ENCODE results near the gene POLG2.

Gene POLG2

GRCh38 chr17:64496786-64497564 is at the start of gene POLG2:
Gene POLG2 (minus strand): TSS chr17:64497054. CDS start chr17:64496968, 86 bp downstream.
- DNase-seq = peak; percentile 81 to 94 (median 92)

GRCh38 chr17:64544742-64545141 is 47.9 kb upstream of the POLG2 start:
- DNase-seq = no peak

- no peak for DNase-seq
These were observed 43.4 kb upstream of the POLG2 start for GRCh38 chr17:64540118-64540776.

GRCh38 chr17:64538508-64539130 is 41.8 kb upstream of the POLG2 start:
- no peak for DNase-seq

GRCh38 chr17:64537488-64537887 is 40.6 kb upstream of the POLG2 start:
- DNase-seq = no peak

- DNase-seq = no peak
These were observed 40.1 kb upstream of the POLG2 start for GRCh38 chr17:64536913-64537312.

GRCh38 chr17:64535357-64535756 is 38.5 kb upstream of the POLG2 start:
- no peak for DNase-seq

GRCh38 chr17:64534187-64534586 is 37.3 kb upstream of the POLG2 start:
- no peak for DNase-seq

GRCh38 chr17:64533784-64534183 is 36.9 kb upstream of the POLG2 start:
- DNase-seq = no peak

GRCh38 chr17:64532409-64532808 is 35.6 kb upstream of the POLG2 start:
- no peak for DNase-seq

GRCh38 chr17:64531955-64532371 is 35.1 kb upstream of the POLG2 start:
- no peak for DNase-seq

- DNase-seq = no peak
These were observed 32.4 kb upstream of the POLG2 start for GRCh38 chr17:64529221-64529620.

- no peak for DNase-seq
These were observed 31.1 kb upstream of the POLG2 start for GRCh38 chr17:64527914-64528313.

GRCh38 chr17:64520359-64520758 is 23.5 kb upstream of the POLG2 start:
- no peak for DNase-seq

- DNase-seq = no peak
These were observed 22.7 kb upstream of the POLG2 start for GRCh38 chr17:64519601-64520000.

GRCh38 chr17:64515829-64516228 is 19.0 kb upstream of the POLG2 start:
- DNase-seq = no peak

GRCh38 chr17:64515419-64515818 is 18.6 kb upstream of the POLG2 start:
- no peak for DNase-seq

- no peak for DNase-seq
These were observed 12.3 kb upstream of the POLG2 start for GRCh38 chr17:64509179-64509578.

GRCh38 chr17:64508683-64509082 is 11.8 kb upstream of the POLG2 start:
- DNase-seq = no peak

- DNase-seq = no peak
These were observed 10.5 kb upstream of the POLG2 start for GRCh38 chr17:64507413-64507782.

- peak; percentile 99 to 100 (median 100) for DNase-seq
These were observed 9.9 kb upstream of the POLG2 start, which contains the start of gene CEP95 for GRCh38 chr17:64506576-64507412. Gene CEP95 (plus strand): TSS chr17:64506977. CDS start chr17:64507098, 121 bp downstream.

- DNase-seq = peak; percentile 99 to 100 (median 100)
These were observed 9.3 kb upstream of the POLG2 start, which contains the start of gene DDX5 for GRCh38 chr17:64506201-64506575. Gene DDX5 (minus strand): TSS chr17:64506289. CDS start chr17:64506119, 170 bp downstream.

All from activated naive CD4-positive, alpha-beta T cell (primary cell).